SK-N-SH (cell line): Measurements from ENCODE around the gene CEP63. TPM values are rescaled to one million over a fixed set of nuclear protein-coding genes. Genes with fewer than 3 reads are reported as not detected.

Source experiments
- CTCF ChIA-PET: fragments of 300-600, 350-600 bp; formaldehyde crosslinking; extraction: SDS; loops from one replicate; lab custom pipeline; 2021; lab: Yijun Ruan, JAX
- POLR2A ChIA-PET: fragments of 350-600 bp; sonication (Branson Sonifier 250); formaldehyde crosslinking; extraction: SDS; loops from one replicate; lab custom pipeline; 2020; ENCODE audit warnings: antibody characterized with exemption, inconsistent platforms; lab: Yijun Ruan, JAX
- DNase-seq: peaks from one replicate; pipeline ENCODE4 v3.0.0; 2012
- H2AFZ ChIP-seq: fragments of 200-600 bp; sonication (generic); 2 replicates; pipeline ENCODE4 v1.8.1; 2016; ENCODE audit warnings: antibody characterized with exemption, mild to moderate bottlenecking, low read depth
- H3F3A ChIP-seq: fragments of 200-600 bp; sonication (generic); replicated peaks from 2 replicates; pipeline ENCODE3; 2016; ENCODE audit warnings: antibody characterized with exemption, mild to moderate bottlenecking; ENCODE audit not compliant: insufficient read depth
- H3K27ac ChIP-seq, 2 experiments: fragments of 200-500 bp in 1 of 2; fragments of 200-600 bp in 1 of 2; sonication (Bioruptor generic) in 1 of 2; sonication (generic), shearing (Covaris generic) in 1 of 2; 2 replicates each; pipeline versions ENCODE4 v1.5.1 to v1.6.1; 2014 to 2016; ENCODE audit warnings: low read depth in 2 of 2, inconsistent platforms in 1 of 2, low read length in 1 of 2, mild to moderate bottlenecking in 1 of 2, mixed read lengths in 1 of 2
- H3K27me3 ChIP-seq: fragments of 200-600 bp; sonication (generic), shearing (Covaris generic); 2 replicates; pipeline ENCODE4 v1.6.1; 2016; ENCODE audit warnings: mixed run types; ENCODE audit not compliant: insufficient read depth
- H3K36me3 ChIP-seq, 2 experiments: fragments of 200-500 bp in 1 of 2; fragments of 200-600 bp in 1 of 2; sonication (Bioruptor generic) in 1 of 2; sonication (generic) in 1 of 2; replicated peaks in 1 of 2; 2 replicates each; pipeline versions ENCODE3 to v1.5.1; 2014 to 2016; ENCODE audit warnings: low read length in 1 of 2, mild to moderate bottlenecking in 1 of 2; ENCODE audit not compliant: insufficient read depth in 2 of 2, control insufficient read depth in 1 of 2
- H3K4me1 ChIP-seq, 2 experiments: fragments of 200-500 bp in 1 of 2; fragments of 200-600 bp in 1 of 2; sonication (Bioruptor generic) in 1 of 2; sonication (generic), shearing (Covaris generic) in 1 of 2; 2 replicates each; pipeline versions ENCODE4 v1.5.1 to v1.6.1; 2014 to 2016; ENCODE audit warnings: low read depth in 1 of 2, low read length in 1 of 2, mixed run types in 1 of 2; ENCODE audit not compliant: insufficient read depth in 2 of 2, control insufficient read depth in 1 of 2
- H3K4me2 ChIP-seq: fragments of 200-600 bp; sonication (generic), shearing (Covaris generic); 2 replicates; pipeline ENCODE4 v1.6.1; 2017; ENCODE audit warnings: mixed run types
- H3K4me3 ChIP-seq, 2 experiments: fragments of 200-500 bp in 1 of 2; fragments of 200-600 bp in 1 of 2; sonication (Bioruptor generic) in 1 of 2; sonication (generic), shearing (Covaris generic) in 1 of 2; 2 replicates each; pipeline versions ENCODE4 v1.5.1 to v1.8.1; 2014 to 2016; ENCODE audit warnings: low read depth in 2 of 2, inconsistent platforms in 1 of 2, low read length in 1 of 2, mild to moderate bottlenecking in 1 of 2, mixed read lengths in 1 of 2, moderate library complexity in 1 of 2
- H3K79me2 ChIP-seq: fragments of 200-600 bp; sonication (generic); 2 replicates; pipeline ENCODE4 v1.8.1; 2017; ENCODE audit warnings: mild to moderate bottlenecking; ENCODE audit not compliant: insufficient read depth
- H3K9ac ChIP-seq: fragments of 200-600 bp; sonication (generic); 2 replicates; pipeline ENCODE4 v1.6.1; 2017; ENCODE audit warnings: mixed run types
- H3K9me2 ChIP-seq: fragments of 200-600 bp; sonication (generic); 2 replicates; pipeline ENCODE4 v1.6.1; 2017; ENCODE audit warnings: mixed run types
- H3K9me3 ChIP-seq: fragments of 200-600 bp; sonication (generic); 2 replicates; pipeline ENCODE4 v1.6.1; 2017; ENCODE audit warnings: mixed run types, mild to moderate bottlenecking, moderate library complexity
- H4K20me1 ChIP-seq: fragments of 200-600 bp; sonication (generic); 2 replicates; pipeline ENCODE4 v1.6.1; 2017; ENCODE audit warnings: mild to moderate bottlenecking, mixed run types; ENCODE audit not compliant: insufficient read depth
- CHD2 ChIP-seq: fragments of 150-350 bp; IDR thresholded peaks from 2 replicates; pipeline ENCODE4 v1.6.1; 2018; ENCODE audit warnings: low read length; ENCODE audit not compliant: partially characterized antibody
- ELF1 ChIP-seq: IDR thresholded peaks from 2 replicates; pipeline ENCODE4 v1.4.0; 2012
- EP300 ChIP-seq, 2 experiments: IDR thresholded peaks; 2 replicates each; pipeline versions ENCODE4 v1.4.0 to v1.6.1; 2012; ENCODE audit warnings: borderline replicate concordance in 1 of 2, low read depth in 1 of 2, low read length in 1 of 2
- EZH2phosphoT487 ChIP-seq: fragments of 200-600 bp; sonication (generic); IDR thresholded peaks from 2 replicates; pipeline ENCODE4 v1.6.1; 2017; ENCODE audit warnings: low read depth, mixed run types, mild to moderate bottlenecking, antibody characterized with exemption, moderate library complexity, borderline replicate concordance
- GABPA ChIP-seq: IDR thresholded peaks from 2 replicates; pipeline ENCODE4 v1.4.0; 2012; ENCODE audit warnings: low read depth, mild to moderate bottlenecking
- NFIC ChIP-seq: IDR thresholded peaks from 2 replicates; pipeline ENCODE4 v1.4.0; 2012; ENCODE audit warnings: borderline replicate concordance
- NRF1 ChIP-seq: IDR thresholded peaks from 2 replicates; pipeline ENCODE4 v1.6.1; 2012; ENCODE audit warnings: low read depth, mild to moderate bottlenecking, low read length
- RAD21 ChIP-seq: IDR thresholded peaks from 2 replicates; pipeline ENCODE4 v1.6.1; 2012; ENCODE audit warnings: mild to moderate bottlenecking, low read length
- RCOR1 ChIP-seq: fragments of 150-350 bp; IDR thresholded peaks from 2 replicates; pipeline ENCODE4 v1.6.1; 2017; ENCODE audit warnings: antibody characterized with exemption, low read length
- SMC3 ChIP-seq: IDR thresholded peaks from 2 replicates; pipeline ENCODE4 v1.6.1; 2012; ENCODE audit warnings: low read depth, low read length, improper control_type of control experiment
- TEAD4 ChIP-seq: IDR thresholded peaks from 2 replicates; pipeline ENCODE4 v1.4.0; 2012; ENCODE audit warnings: mild to moderate bottlenecking, borderline replicate concordance; ENCODE audit not compliant: insufficient read depth
- USF2 ChIP-seq: fragments of 150-350 bp; IDR thresholded peaks from 2 replicates; pipeline ENCODE4 v1.6.1; 2017; ENCODE audit warnings: antibody characterized with exemption, low read length, low read depth, borderline replicate concordance
- YY1 ChIP-seq: IDR thresholded peaks from 2 replicates; pipeline ENCODE4 v1.4.0; 2012; ENCODE audit warnings: low read depth, mild to moderate bottlenecking
- WGBS: methylation state at CpG from one replicate; pipeline ENCODE4 v1.1.6; 2017; ENCODE audit warnings: low lambda C conversion rate; 5-methylcytosine and 5-hydroxymethylcytosine counted together
- polyA plus RNA-seq, 3 experiments: library from polyadenylated mRNA; depleted of rRNA; stranded (reverse); fragments of >200 nt; gene quantifications; 2 replicates each; pipeline ENCODE4 v1.2.3, GENCODE V29; 2012

Gene CEP63
- polyA plus RNA-seq, 1 of the 3 experiments (the other 2 are of a cell fraction) = 6.3 TPM

GRCh38 chr3:134525293-134525692 lies 39.4 kb downstream of the CEP63 start:
- DNase-seq = no peak
- TF ChIP-seq RAD21 = no peak
- TF ChIP-seq RCOR1 = no peak
- no peak for TF ChIP-seq YY1
- no peak for TF ChIP-seq EZH2phosphoT487
- no peak for TF ChIP-seq TEAD4
- TF ChIP-seq NRF1 = no peak
- TF ChIP-seq USF2 = no peak
- TF ChIP-seq NFIC = no peak
- no peak for TF ChIP-seq EP300 (IDR thresholded peaks at IDR 0.05; ENCODE audit: borderline replicate concordance in 1 of 2, low read depth in 1 of 2, low read length in 1 of 2)
- TF ChIP-seq SMC3 = no peak
- no peak for TF ChIP-seq ELF1
- TF ChIP-seq CHD2 = no peak
- TF ChIP-seq GABPA = no peak
- Histone ChIP-seq H3K4me1 (no peaks in the 10 kb centered on the region), H3K79me2 (peaks cover 33% of the 10 kb centered on the region; the same call in 1 of the 2 replicates), H3F3A (peaks cover 6% of the 10 kb centered on the region), H3K27me3 (no peaks in the 10 kb centered on the region), H3K9ac (no peak overlapping the region), H2AFZ (no peak overlapping the region), H3K9me3 (peaks cover 12% of the 10 kb centered on the region), H3K36me3 (peaks cover 0 to 11% of the 10 kb centered on the region in 2 experiments), H3K9me2 (no peaks in the 10 kb centered on the region), H3K4me2 (no peak overlapping the region), H3K27ac (no peak overlapping the region), H3K4me3 (no peak overlapping the region), H4K20me1 (no peaks in the 10 kb centered on the region)
- POLR2A ChIA-PET = no interaction called here
- CTCF ChIA-PET = interaction anchor here (1.0 kb wide), 1 partner anchor 76 kb away, joined by 3 read pairs; no protein-coding TSS in a partner anchor

- Histone ChIP-seq H2AFZ (no peak overlapping the region), H4K20me1 (no peaks in the 10 kb centered on the region), H3K4me1 (no peaks in the 10 kb centered on the region), H3K9me3 (peaks cover 11% of the 10 kb centered on the region), H3K36me3 (peaks cover 0 to 7% of the 10 kb centered on the region in 2 experiments), H3F3A (peaks cover 4% of the 10 kb centered on the region), H3K9me2 (no peaks in the 10 kb centered on the region), H3K4me2 (no peak overlapping the region), H3K27ac (no peak overlapping the region), H3K27me3 (no peaks in the 10 kb centered on the region), H3K9ac (no peak overlapping the region), H3K4me3 (no peak overlapping the region), H3K79me2 (peaks cover 35% of the 10 kb centered on the region; the same call in 1 of the 2 replicates)
- TF ChIP-seq TEAD4 = no peak
- WGBS = 100% methylated on average over 1 of the region's 1 CpG
- CTCF ChIA-PET = interaction anchor here (1.0 kb wide), 1 partner anchor 75 kb away, joined by 3 read pairs; no protein-coding TSS in a partner anchor
- POLR2A ChIA-PET = no interaction called here
- DNase-seq = no peak
These were observed 40.5 kb downstream of the CEP63 start for GRCh38 chr3:134526319-134526718.
